ENCODE data around the gene PTH1R. TPM values are rescaled to one million over a fixed set of nuclear protein-coding genes. Genes with fewer than 3 reads are reported as not detected.

The PTH1R gene
- total RNA-seq, 1 experiment from 2014 or later, result 1.0 TPM

GRCh38 chr3:46835054-46835453 lies 42.5 kb upstream of the PTH1R start:
- peaks cover 10% of the 10 kb centered on the region for H3K27me3 Mint-ChIP-seq (ENCODE audit: low read depth)
- Histone ChIP-seq H3K9ac (ENCODE audit: extremely low read depth, insufficient read length, low read length) (no peak overlapping the region), H3K56ac (ENCODE audit: insufficient read length, low read depth, low read length) (no peak overlapping the region), H2BK120ac (ENCODE audit: low read depth, low read length, poor library complexity, severe bottlenecking) (no peak overlapping the region), H4K8ac (replicated peaks; ENCODE audit: insufficient read length, low read depth, low read length) (no peak overlapping the region), H3K79me1 (ENCODE audit: insufficient read depth, low read depth, low read length, poor library complexity, severe bottlenecking) (no peaks in the 10 kb centered on the region), H2AFZ (ENCODE audit: low read length) (no peak overlapping the region), H3K9me3 (ENCODE audit: control insufficient read depth, low read depth, low read length) (peaks cover 6% of the 10 kb centered on the region), H2BK5ac (ENCODE audit: insufficient read length, low read length) (no peak overlapping the region), H3K4me2 (ENCODE audit: insufficient read depth, insufficient read length, low read length) (no peak overlapping the region), H3K79me2 (ENCODE audit: insufficient read depth, low read length) (no peaks in the 10 kb centered on the region), H3K23ac (ENCODE audit: insufficient read length, low read depth, low read length) (no peak overlapping the region), H2AK5ac (ENCODE audit: insufficient read length, low read length) (no peak overlapping the region), H3K18ac (ENCODE audit: insufficient read length, low read depth, low read length) (no peak overlapping the region), H4K20me1 (ENCODE audit: control insufficient read depth, insufficient read depth, insufficient read length) (no peaks in the 10 kb centered on the region), H3T11ph (ENCODE audit: low read length) (no peak overlapping the region), H2BK12ac (ENCODE audit: insufficient read length, low read depth, low read length) (no peak overlapping the region), H3K23me2 (ENCODE audit: insufficient read length, low read depth, low read length, poor library complexity, severe bottlenecking) (no peaks in the 10 kb centered on the region), H3K27ac (ENCODE audit: insufficient read length, low read depth, low read length) (no peak overlapping the region), H3K4me1 (ENCODE audit: insufficient read depth, low read length) (no peaks in the 10 kb centered on the region), H3K27me3 (ENCODE audit: insufficient read depth, low read length) (no peaks in the 10 kb centered on the region), H3K14ac (ENCODE audit: insufficient read depth, low read length) (no peak overlapping the region), H4K91ac (ENCODE audit: insufficient read length, low read depth, low read length) (no peak overlapping the region), H2BK15ac (ENCODE audit: low read depth, low read length) (no peak overlapping the region), H4K5ac (ENCODE audit: insufficient read length, low read depth, low read length) (no peak overlapping the region), H3K4ac (ENCODE audit: low read depth, low read length) (no peak overlapping the region), H2BK20ac (ENCODE audit: low read depth, low read length, poor library complexity, severe bottlenecking) (no peak overlapping the region)
- no peak overlapping the region; a peak in 1 of 7 replicates for H3K27ac Mint-ChIP-seq
- no peak for DNase-seq
- peaks cover 0 to 13% (median 3%) of the 10 kb centered on the region in 3 experiments; a peak in 5 of 7 replicates for H3K36me3 Mint-ChIP-seq (ENCODE audit: insufficient read depth in 1 of 3, low read depth in 3 of 3)
- no peak for TF ChIP-seq CTCF (conservative IDR thresholded peaks at IDR 0.05)
- peaks cover 21 to 24% of the 10 kb centered on the region in 2 experiments for H3K9me3 Mint-ChIP-seq
- no CpG with 5 or more reads among the region's 12 CpGs for WGBS (ENCODE audit: extremely low coverage, insufficient read length, low lambda C conversion rate)
- H3K4me3 Mint-ChIP-seq, result no peak overlapping the region; a peak in 1 of 5 replicates
- peaks cover 3 to 4% of the 10 kb centered on the region in 2 experiments for H3K4me1 Mint-ChIP-seq

Data from H9 (cell line).